DOHH2 (cell line): ENCODE results near the gene SLC51A.

ENCODE experiments used
- H3F3A ChIP-seq: fragments of 200-600 bp; sonication (generic), shearing (Covaris generic); 2 replicates; pipeline ENCODE4 v1.6.0; 2016; ENCODE audit warnings: antibody characterized with exemption, mild to moderate bottlenecking; ENCODE audit not compliant: control insufficient read depth, insufficient read depth
- H3K27ac ChIP-seq: fragments of 200-600 bp; sonication (generic); 2 replicates; pipeline ENCODE4 v1.5.1; 2014; ENCODE audit warnings: low read depth, mild to moderate bottlenecking, low read length, moderate library complexity
- H3K27me3 ChIP-seq: fragments of 200-600 bp; sonication (generic); 2 replicates; pipeline ENCODE4 v1.6.1; 2014; ENCODE audit warnings: mild to moderate bottlenecking, low read length, mixed read lengths; ENCODE audit not compliant: control insufficient read depth
- H3K36me3 ChIP-seq: fragments of 200-600 bp; sonication (generic); 2 replicates; pipeline ENCODE4 v1.6.1; 2014; ENCODE audit warnings: mild to moderate bottlenecking, low read length, moderate library complexity, mixed read lengths; ENCODE audit not compliant: control insufficient read depth
- H3K4me1 ChIP-seq: fragments of 200-600 bp; sonication (generic); 2 replicates; pipeline ENCODE4 v1.6.1; 2014; ENCODE audit warnings: mild to moderate bottlenecking, low read length, mixed read lengths; ENCODE audit not compliant: control insufficient read depth
- H3K4me2 ChIP-seq: fragments of 200-600 bp; sonication (generic); 2 replicates; pipeline ENCODE4 v1.6.0; 2014; ENCODE audit warnings: mild to moderate bottlenecking, low read length, moderate library complexity
- H3K4me3 ChIP-seq: fragments of 200-600 bp; sonication (generic); 2 replicates; pipeline ENCODE4 v1.5.1; 2014; ENCODE audit warnings: mild to moderate bottlenecking, low read length, mixed read lengths
- H3K79me2 ChIP-seq: fragments of 200-600 bp; sonication (generic); 2 replicates; pipeline ENCODE4 v1.6.1; 2014; ENCODE audit warnings: mild to moderate bottlenecking, low read length, mixed read lengths; ENCODE audit not compliant: control insufficient read depth
- H3K9me2 ChIP-seq: fragments of 200-600 bp; sonication (generic); replicated peaks from 2 replicates; pipeline ENCODE4 v1.6.1; 2014; ENCODE audit warnings: mild to moderate bottlenecking, low read length, mixed read lengths; ENCODE audit not compliant: control insufficient read depth
- H3K9me3 ChIP-seq: fragments of 200-600 bp; sonication (generic); 2 replicates; pipeline ENCODE4 v1.6.1; 2014; ENCODE audit warnings: antibody characterized with exemption, low read length, mixed read lengths; ENCODE audit not compliant: control insufficient read depth, insufficient read depth
- H4K20me1 ChIP-seq: fragments of 200-600 bp; sonication (generic); 2 replicates; pipeline ENCODE4 v1.6.0; 2014; ENCODE audit warnings: low read depth, mild to moderate bottlenecking, antibody characterized with exemption, low read length, moderate library complexity; ENCODE audit not compliant: control insufficient read depth, insufficient read depth
- EZH2phosphoT487 ChIP-seq: fragments of 200-600 bp; sonication (generic); IDR thresholded peaks from 2 replicates; pipeline ENCODE4 v1.6.1; 2017; ENCODE audit warnings: borderline replicate concordance, mild to moderate bottlenecking, antibody characterized with exemption, low read length, moderate library complexity, mixed read lengths
- TF ChIP-seq, protein P1 (sequence below): fragments of 200-600 bp; sonication (generic); IDR thresholded peaks from one replicate; pipeline ENCODE4 v1.5.1; 2014; ENCODE audit warnings: antibody characterized with exemption, mild to moderate bottlenecking, low read depth, low read length; ENCODE audit not compliant: poor library complexity, severe bottlenecking

SLC51A gene

DNA sequence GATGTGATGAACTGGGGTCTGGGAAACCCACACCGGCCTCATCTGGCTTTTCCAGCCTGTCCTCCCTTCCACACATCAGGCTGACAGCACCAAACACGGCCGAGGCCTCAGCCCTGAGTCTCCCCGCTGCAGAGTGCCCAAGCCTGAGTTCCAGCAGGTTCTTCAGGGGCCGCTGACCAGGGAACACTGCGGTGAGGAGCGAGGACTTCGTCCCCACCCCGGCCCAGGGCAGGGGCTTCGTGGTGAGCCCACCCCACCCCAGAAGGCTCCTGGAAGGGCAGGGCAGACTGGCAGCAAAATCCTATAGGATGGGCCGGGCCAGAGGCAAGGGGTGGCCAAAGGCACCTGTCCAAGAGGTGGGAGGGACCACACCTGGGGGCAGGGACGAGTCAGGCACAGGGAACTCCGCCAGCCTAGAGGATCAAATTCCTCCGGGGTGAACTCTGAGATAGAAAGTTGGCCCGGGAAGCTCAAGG, at the start of gene SLC51A:
Gene SLC51A (plus strand): TSS at position 446 of the 476 bp plus-strand sequence. CDS start 179 bp downstream, outside the sequence.
- no peaks in the 10 kb centered on the region for H3K79me2 ChIP-seq
- H3K4me2 ChIP-seq: no peak within 1 kb of the TSS
- H3K27ac ChIP-seq: no peak within 1 kb of the TSS
- H3F3A ChIP-seq: no peaks in the 10 kb centered on the region
- TF ChIP-seq EZH2phosphoT487: no peak
- TF ChIP-seq, protein P1, sequence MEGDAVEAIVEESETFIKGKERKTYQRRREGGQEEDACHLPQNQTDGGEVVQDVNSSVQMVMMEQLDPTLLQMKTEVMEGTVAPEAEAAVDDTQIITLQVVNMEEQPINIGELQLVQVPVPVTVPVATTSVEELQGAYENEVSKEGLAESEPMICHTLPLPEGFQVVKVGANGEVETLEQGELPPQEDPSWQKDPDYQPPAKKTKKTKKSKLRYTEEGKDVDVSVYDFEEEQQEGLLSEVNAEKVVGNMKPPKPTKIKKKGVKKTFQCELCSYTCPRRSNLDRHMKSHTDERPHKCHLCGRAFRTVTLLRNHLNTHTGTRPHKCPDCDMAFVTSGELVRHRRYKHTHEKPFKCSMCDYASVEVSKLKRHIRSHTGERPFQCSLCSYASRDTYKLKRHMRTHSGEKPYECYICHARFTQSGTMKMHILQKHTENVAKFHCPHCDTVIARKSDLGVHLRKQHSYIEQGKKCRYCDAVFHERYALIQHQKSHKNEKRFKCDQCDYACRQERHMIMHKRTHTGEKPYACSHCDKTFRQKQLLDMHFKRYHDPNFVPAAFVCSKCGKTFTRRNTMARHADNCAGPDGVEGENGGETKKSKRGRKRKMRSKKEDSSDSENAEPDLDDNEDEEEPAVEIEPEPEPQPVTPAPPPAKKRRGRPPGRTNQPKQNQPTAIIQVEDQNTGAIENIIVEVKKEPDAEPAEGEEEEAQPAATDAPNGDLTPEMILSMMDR: no peak
- no peaks in the 10 kb centered on the region for H3K9me3 ChIP-seq
- no peak within 1 kb of the TSS for H3K4me3 ChIP-seq
- no peaks in the 10 kb centered on the region for H3K9me2 ChIP-seq
- no peaks in the 10 kb centered on the region for H4K20me1 ChIP-seq
- peaks cover 8% of the 10 kb centered on the region for H3K4me1 ChIP-seq
- H3K27me3 ChIP-seq: no peaks in the 10 kb centered on the region
- H3K36me3 ChIP-seq: no peaks in the 10 kb centered on the region

DNA sequence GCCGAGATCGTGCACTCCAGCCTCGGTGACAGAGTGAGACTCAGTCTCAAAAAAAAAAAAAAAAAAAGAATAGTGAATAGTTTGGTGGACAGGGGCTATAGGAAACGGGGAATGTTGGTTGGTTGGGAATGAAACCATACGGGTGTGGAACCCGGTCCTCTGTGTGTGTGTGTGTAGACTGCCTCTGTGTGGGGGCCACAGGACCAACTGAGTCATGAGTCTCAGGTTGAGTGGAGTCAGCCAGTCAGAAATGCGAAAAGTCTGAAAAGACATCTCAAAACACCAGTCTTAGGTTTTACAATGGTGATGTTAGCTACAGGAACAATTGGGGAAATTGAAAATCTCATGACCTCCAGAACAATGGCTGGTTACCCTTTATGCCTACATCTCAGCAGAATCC, 49.6 kb upstream of the SLC51A start:
- H3K36me3 ChIP-seq: no peaks in the 10 kb centered on the region
- TF ChIP-seq, protein P1: no peak
- TF ChIP-seq EZH2phosphoT487: no peak
- H3K4me2 ChIP-seq: no peak overlapping the region
- H3K27me3 ChIP-seq: no peaks in the 10 kb centered on the region
- no peaks in the 10 kb centered on the region for H3K9me2 ChIP-seq
- H3K27ac ChIP-seq: no peak overlapping the region
- H3K4me1 ChIP-seq: no peaks in the 10 kb centered on the region
- H3K4me3 ChIP-seq: no peak overlapping the region
- no peaks in the 10 kb centered on the region for H4K20me1 ChIP-seq
- H3K9me3 ChIP-seq: no peaks in the 10 kb centered on the region
- H3F3A ChIP-seq: no peaks in the 10 kb centered on the region
- no peaks in the 10 kb centered on the region for H3K79me2 ChIP-seq

DNA sequence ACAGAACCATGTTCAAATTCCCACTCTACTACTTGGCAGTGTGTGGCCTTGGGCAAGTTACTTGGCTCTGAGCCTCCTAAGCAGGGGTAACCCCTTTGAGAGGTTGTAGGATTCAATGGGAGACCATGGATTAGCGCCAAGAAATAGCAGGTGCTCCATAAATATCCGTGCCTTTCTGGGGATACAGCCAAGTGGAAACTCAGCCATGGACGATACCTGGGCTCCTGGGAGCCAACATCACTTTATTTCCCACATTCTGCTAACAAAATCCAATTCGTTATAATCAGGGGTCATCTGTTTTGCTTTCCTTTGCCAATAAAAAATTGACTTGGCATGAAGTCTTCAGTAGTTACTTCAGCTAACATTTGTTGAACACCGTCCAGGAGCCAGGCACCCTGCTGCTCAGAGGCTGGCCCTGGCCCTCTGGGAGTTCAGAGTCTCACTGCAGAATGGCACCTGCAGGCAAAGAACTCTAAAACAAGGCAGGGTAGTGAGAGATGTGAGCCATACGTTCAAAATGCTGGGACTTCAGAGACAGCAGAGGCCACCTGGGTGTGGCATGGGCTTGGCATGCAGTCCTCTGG, 47.4 kb upstream of the SLC51A start:
- Histone ChIP-seq H3K4me2 (no peak overlapping the region), H4K20me1 (no peaks in the 10 kb centered on the region), H3K9me2 (no peaks in the 10 kb centered on the region), H3K9me3 (no peaks in the 10 kb centered on the region), H3K4me1 (no peaks in the 10 kb centered on the region), H3K36me3 (no peaks in the 10 kb centered on the region), H3K27me3 (no peaks in the 10 kb centered on the region), H3K79me2 (no peaks in the 10 kb centered on the region), H3K4me3 (no peak overlapping the region), H3F3A (no peaks in the 10 kb centered on the region), H3K27ac (no peak overlapping the region)
- TF ChIP-seq, protein P1: no peak
- TF ChIP-seq EZH2phosphoT487: no peak
